ENCODE data around the gene RFFL. TPM values are rescaled to one million over a fixed set of nuclear protein-coding genes. Genes with fewer than 3 reads are reported as not detected.

Gene RFFL
- total RNA-seq, 2 experiments from 2014 or later, result 22.4 to 23.5 TPM

DNA sequence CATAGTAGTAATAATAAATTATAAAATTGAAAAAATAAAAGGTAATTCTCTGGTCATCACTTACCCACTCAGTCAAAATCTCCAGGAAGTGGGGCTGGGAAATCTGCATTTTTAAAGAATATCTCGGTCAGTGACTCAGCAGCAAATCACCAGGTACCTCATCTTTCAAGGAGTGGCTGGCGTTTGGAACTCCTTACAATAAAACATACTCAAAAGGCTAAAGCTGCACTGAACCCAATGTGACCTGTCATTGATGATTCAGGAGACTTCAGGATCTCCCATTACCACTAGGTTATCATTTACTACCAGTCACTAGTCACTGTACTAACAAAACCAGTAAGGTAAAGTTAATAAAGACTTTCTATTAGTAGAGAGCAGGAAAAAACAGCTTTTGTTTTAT, 21.5 kb upstream of the RFFL start:
- POLR2A ChIA-PET, result interaction anchor here (0.8 kb wide), 1 partner anchor 22 kb away, joined by 5 read pairs; no protein-coding TSS in a partner anchor
- CTCF ChIA-PET, result interaction anchor here (1.0 to 1.4 kb wide), 2 partner anchors 21 to 38 kb away, joined by 3 read pairs; partner anchors contain the start of gene RFFL

DNA sequence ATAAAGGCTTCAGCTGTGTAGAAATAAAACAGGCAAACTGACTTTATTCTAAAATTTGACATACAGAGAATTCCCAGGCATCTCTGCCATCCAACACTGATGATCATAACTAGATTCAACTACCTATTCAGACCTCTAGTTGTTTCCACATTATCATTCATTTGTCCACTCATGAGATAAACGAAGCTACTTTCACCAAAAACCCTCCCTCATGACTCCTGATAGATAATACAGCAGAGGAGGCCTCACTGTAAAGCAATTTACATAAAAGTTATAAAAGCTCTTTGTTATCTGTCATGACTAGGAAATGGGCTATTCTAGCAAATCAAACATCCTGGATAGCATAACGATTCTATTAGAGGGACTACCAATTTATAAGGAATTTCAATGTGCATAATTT, 19.6 kb upstream of the RFFL start:
- POLR2A ChIA-PET, result interaction anchor here (0.9 to 1.0 kb wide), 2 partner anchors 19 to 61 kb away, joined by 5 to 9 read pairs; partner anchors contain the start of gene RFFL
- CTCF ChIA-PET, result interaction anchor here (1.0 to 1.7 kb wide), 3 partner anchors 10 to 84 kb away, joined by 3 to 5 read pairs (median 4); partner anchors contain the start of gene RFFL

DNA sequence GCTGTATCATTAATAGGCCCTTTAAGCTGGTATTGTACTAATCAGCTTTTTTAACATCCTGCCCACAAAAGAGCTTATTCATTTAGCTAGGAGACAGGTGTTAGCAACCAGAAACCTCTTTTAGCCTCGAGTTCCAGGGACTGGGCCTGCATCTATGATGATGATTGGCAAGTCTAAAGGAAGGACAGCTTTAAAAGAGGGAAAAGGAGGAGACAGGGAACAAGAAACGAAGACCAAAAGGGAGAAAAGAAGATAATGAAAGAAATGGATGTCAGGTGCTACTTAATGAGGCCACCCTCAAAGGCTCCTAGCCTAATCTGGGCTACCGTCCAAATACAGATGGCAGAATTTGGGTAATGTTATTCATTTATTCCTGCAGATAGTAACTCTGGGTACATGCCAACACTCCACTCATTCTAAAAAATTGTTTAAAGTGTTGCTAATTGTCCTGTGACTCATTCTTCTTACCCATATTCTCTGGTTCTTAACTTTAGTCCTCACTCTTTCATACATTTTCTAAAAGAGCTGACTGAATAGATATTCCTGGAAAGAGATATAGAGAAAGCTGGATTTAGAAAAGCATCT, 18.7 kb upstream of the RFFL start:
- ChIA-PET CTCF (interaction anchor here (0.6 to 1.7 kb wide), 4 partner anchors 9 to 83 kb away, joined by 3 to 5 read pairs (median 4); partner anchors contain the start of gene RFFL), POLR2A (interaction anchor here (0.9 to 1.0 kb wide), 2 partner anchors 18 to 60 kb away, joined by 5 to 9 read pairs; partner anchors contain the start of gene RFFL)

DNA sequence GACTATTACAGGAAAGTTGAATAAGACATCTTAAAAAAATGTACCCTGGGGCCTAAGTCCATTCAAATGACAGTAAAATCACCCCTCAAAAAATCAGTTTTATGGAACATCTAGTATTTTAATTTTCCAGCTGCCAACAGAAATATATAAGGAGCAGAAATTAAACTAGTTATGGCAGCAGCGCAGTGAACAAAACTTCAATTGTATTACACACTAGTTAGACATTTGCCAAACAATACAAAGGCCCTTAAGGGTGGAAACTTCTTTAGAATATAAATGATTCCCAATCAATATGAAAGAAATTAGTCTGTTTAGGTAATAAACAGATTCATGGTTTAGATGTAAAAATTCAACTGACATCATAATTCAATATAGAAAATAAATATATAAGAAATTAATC, 18.1 kb upstream of the RFFL start:
- CTCF ChIA-PET, result interaction anchor here (0.6 to 1.7 kb wide), 2 partner anchors 8 to 18 kb away, joined by 3 to 5 read pairs; partner anchors contain the start of gene RFFL
- POLR2A ChIA-PET, result no interaction called here

DNA sequence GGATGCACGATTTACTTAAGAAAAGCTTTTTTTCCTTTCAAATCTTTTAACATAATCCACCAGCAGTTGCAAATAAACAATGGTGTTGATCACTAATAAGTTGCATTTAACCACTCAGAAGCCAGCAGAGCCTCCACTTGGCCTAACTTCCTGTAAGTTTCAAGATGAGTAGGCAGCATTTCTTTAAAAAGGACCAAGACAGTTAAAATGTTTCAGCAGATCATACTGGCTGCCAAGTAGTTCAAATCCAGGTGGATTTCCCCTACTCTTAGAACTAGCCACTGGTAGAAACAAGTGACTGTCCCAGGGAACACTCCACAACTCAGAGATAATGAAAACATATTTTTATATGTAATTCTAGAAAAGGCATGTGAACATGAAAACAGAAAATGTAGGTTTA, 17.0 kb upstream of the RFFL start:
- POLR2A ChIA-PET, result interaction anchor here (0.8 to 1.3 kb wide), 2 partner anchors 11 to 34 kb away, joined by 3 to 5 read pairs; no protein-coding TSS in a partner anchor
- CTCF ChIA-PET, result no interaction called here

DNA sequence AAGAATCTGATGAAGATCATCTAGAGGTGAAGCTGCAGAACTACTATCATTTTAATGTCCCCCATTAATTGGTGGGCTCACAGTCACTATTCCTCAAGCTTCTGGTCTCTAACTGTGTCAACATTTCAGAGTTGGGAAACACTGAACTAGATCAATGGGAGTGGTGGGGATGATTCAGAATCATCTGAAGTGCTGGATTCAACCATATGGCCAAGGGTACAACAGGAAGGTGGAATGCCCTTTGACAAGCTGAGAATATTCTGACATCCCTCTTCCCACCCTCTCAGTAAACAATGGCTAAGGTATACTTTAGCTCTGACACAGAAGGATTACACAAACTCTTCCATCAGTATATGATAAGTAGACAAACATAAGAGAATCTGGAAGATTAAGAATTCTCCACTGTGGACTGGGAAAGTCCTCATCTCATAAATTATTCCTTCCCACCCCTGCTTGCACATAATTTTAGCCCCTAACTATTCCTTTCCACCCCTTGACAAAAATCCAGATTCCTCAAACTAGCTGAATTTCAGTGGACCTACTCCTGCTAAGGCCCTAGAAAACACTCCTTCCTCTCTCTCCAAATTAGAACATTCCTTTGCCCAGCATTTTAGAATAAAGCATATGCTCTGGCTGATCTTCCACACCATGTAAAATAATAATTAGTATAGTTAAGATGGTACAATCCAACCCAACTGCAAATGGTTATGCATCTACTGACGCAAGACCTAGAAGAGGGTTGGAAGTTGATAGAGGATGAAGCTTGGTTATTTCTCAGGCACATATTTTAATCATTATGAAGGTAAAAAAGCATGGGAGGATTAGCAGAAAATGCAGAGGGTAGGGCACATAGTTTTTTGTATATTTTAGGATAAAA, 16.3 kb upstream of the RFFL start:
- ChIA-PET POLR2A (interaction anchor here (0.8 to 1.3 kb wide), 2 partner anchors 10 to 33 kb away, joined by 3 to 5 read pairs; no protein-coding TSS in a partner anchor), CTCF (interaction anchor here (0.9 kb wide), 1 partner anchor 10 kb away, joined by 4 read pairs; no protein-coding TSS in a partner anchor)

DNA sequence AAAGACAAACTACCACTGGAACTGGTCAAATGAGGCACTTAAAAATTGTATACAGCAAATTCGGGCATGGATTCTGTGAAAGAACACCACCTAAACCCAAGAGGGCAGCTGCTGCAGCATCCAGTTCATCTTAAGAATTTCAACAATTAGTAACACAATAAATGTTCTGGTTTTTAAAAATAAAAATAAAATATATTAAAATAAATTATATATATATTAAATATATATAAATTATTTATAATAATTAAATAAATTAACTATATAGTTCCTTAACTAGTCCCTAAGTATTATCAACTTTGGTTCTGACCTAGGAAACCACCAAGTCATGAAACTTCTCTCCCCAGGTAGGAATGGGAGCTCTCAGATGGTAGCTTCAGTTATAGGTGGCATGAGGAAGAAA, 13.4 kb upstream of the RFFL start:
- ChIA-PET POLR2A (interaction anchor here (1.1 kb wide), 1 partner anchor 14 kb away, joined by 3 read pairs; the partner anchor contains the start of gene RFFL), CTCF (no interaction called here)

DNA sequence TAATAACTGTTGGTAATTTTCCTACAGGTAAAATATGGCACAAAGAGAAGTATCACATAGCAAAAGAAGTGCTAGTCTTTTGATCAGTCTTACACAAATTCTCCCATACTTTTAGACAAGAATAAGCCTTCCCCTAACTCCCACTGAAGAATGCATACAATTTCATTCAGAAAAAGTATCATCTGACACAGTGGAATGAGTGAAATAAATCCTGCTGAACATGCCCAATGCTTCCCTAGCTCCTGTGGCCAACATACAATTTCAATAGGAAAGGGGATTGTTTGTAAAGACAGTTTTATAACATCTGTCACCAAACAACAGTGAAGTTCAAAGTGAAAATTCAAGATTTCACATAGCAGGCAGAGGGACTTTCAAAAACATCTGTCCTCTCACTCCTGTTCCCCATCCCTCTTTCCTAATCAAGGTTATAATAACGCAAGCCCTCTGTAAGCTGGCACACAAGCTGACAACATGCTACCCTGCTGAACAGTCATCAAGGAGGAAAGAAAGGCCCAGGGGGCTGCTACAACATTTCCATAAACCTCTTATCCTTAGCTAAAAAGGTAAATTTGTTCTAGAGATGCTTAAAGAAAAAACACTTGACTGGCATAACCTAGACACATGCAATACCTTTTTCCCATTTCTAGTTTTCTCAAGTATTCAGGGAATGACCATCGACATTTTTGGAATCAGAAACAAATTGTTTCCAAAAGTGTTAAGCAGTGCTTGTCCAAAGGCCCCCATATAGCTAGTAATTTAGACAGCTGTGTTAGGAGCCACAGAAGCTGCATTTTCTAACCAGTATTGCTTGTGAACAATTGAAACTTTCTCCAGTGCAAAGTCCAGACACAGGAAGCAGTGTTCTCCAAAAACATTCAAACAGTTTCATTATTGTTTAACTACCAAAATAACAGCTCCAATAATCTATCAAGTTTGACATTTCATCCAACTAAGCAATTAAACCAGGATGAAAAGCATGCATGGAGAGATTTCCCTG, 11.5 kb upstream of the RFFL start:
- POLR2A ChIA-PET, result interaction anchor here (1.1 kb wide), 2 partner anchors 12 to 32 kb away, joined by 6 to 12 read pairs; partner anchors contain the start of gene RFFL
- CTCF ChIA-PET, result interaction anchor here (1.1 to 2.7 kb wide), 3 partner anchors 11 to 28 kb away, joined by 3 to 10 read pairs (median 7); partner anchors contain the start of gene RFFL

DNA sequence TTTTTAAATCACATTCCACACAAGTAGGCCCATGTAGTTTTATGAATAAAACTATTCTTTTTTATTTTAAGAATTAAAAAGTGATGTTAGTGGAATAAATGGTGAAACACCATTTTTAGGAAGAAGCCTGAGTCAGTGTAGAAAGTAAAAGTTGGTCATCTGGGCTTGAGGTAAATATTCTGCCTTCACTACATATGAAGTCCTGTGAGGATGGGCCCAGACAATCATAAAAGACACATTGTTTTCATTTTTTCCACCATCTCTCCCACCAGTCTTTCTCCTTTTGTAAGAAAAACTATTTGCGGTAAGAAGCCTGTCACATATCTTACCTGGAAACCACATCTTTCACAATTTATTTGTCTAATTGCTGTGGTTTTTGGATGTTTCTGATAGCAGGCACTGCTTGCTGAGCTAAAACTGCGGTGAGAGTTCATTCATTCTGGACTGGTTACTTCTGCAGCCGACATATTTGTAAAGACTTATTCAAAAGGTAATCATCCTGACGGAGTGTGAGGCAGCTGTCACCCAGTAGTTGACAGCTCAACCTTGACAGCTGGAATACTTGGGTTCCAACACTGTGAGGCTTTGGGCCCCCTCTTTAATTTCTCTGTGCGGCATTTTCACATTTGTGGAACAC, 10.6 kb upstream of the RFFL start:
- CTCF ChIA-PET, result interaction anchor here (1.1 to 2.7 kb wide), 5 partner anchors 8 to 27 kb away, joined by 3 to 10 read pairs (median 5); partner anchors contain the start of gene RFFL
- POLR2A ChIA-PET, result interaction anchor here (1.1 kb wide), 2 partner anchors 11 to 32 kb away, joined by 6 to 12 read pairs; partner anchors contain the start of gene RFFL

DNA sequence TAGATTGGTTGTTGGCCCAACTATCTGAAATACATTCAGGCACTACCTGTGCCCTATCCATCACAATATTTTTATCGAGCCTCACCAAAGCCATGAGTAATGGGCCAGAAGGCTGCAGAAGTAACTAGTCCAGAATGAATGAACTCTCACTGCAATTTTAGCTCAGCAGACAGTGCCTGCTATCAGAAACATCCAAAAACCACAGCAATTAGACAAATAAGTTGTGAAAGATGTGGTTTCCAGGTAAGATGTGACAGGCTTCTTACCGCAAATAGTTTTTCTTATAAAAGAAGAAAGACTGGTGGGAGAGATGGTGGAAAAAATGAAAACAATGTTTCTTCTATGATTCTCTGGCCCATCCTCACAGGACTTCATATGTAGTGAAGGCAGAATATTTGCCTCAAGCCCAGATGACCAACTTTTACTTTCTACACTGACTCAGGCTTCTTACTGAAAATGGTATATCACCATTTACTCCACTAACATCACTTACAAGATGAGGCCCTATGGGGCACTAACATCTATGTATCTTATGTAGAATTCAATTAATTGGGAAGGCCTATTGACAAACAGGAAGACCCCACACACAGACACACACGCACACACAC, 9.8 kb upstream of the RFFL start:
- CTCF ChIA-PET, result interaction anchor here (1.1 to 1.9 kb wide), 3 partner anchors 9 to 15 kb away, joined by 3 to 5 read pairs (median 4); partner anchors contain the start of gene RFFL
- POLR2A ChIA-PET, result interaction anchor here (1.0 to 1.1 kb wide), 5 partner anchors 10 to 50 kb away, joined by 3 to 12 read pairs (median 5); partner anchors contain the start of gene RFFL

DNA sequence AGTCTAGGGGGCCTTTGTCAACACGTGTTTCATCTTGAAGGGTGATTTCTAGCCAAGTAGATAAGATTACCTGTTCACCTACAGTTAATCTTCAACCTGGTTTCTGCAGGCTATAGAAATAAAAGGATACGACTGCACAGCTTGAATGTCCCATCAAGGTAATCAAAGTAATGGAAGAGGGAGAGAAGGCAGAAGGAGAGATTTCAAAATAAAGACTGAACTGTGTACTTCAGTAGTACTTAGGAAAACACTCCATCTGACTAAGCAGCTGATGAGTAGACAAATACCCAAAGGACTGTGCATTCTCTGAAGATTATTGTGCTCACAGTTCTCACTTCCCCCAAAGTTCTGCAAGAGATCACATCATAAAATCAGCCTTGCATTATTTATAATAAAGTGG, 5.8 kb upstream of the RFFL start:
- POLR2A ChIA-PET, result interaction anchor here (0.6 to 1.1 kb wide), 2 partner anchors 11 to 509 kb away, joined by 3 read pairs; no protein-coding TSS in a partner anchor
- CTCF ChIA-PET, result interaction anchor here (1.2 kb wide), 1 partner anchor 8 kb away, joined by 3 read pairs; no protein-coding TSS in a partner anchor

DNA sequence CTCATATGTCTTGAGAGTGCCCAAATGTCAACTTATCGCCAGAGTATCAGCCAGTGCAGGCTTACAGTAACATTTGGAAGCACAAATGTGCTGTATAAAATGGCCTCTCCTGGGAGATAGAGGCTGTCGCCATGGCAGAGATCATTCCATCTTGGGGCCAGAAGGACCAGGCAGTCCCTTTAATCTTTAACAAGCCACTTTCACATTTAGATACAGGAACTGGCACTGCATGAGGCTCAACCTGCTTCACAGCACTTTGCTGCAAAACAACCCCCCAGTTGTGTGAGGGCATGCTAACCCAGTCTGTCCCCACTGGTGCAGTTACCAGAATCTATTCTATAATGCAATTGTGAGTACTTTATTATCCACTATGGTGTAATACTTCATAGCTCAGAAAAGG, 4.7 kb upstream of the RFFL start:
- ChIA-PET CTCF (interaction anchor here (1.0 to 1.2 kb wide), 2 partner anchors 9 to 87 kb away, joined by 3 read pairs; partner anchors contain the start of gene LIG3), POLR2A (no interaction called here)

DNA sequence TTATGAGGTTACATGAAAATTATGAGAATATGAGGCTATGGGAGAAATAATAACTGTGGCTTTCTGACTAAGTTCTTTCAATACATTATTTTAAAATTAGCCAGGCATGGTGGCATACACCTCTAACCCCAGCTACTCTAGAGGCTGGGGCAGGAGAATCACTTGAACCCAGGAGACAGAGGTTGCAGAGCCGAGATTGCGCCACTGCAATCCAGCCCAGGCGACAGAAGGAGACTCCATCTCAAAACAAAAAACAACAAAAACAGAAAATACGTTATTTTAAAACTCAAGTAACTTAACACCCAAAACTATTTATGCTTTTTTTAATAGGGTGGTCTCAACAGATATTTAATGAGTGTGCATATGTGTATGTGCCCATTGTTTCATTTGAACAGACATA, 2.4 kb upstream of the RFFL start:
- POLR2A ChIA-PET, result interaction anchor here (0.7 kb wide), 1 partner anchor 45 kb away, joined by 7 read pairs; no protein-coding TSS in a partner anchor
- CTCF ChIA-PET, result interaction anchor here (0.7 to 1.0 kb wide), 2 partner anchors 15 to 24 kb away, joined by 3 read pairs; no protein-coding TSS in a partner anchor

DNA sequence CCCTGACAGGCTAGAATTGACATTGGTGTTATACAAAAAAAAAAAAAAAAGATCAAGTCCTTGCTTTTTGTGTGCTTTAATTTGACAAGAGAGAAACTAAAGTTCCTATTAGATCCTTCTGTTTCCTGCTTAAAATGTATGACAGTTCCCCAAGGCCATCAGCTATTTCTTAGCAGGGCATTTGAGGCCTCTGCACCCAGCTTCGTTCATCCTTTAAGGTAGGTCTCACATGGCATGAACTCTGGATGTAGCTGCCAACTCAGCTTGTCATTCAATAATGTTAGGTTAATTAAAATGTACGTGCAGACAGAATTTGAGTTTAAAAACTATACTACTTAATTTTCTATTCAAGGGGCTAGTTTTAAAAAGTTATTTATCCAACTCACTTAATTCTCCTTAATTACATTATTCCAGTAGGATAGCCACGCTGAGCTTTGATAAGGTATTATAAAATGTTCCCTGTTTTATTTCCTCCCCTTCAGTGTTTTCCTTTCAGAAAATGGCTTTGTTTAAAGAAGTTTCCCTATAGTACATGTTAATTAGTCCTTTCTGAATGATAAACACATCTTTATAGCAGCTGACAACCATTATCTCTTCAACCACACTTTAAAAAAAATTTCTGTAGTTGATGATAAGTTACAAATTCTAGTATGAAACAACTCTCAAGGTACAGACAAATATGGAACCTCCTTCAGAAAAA, 1.2 kb upstream of the RFFL start:
- POLR2A ChIA-PET, result interaction anchor here (0.6 to 2.0 kb wide), 6 partner anchors 18 to 82 kb away, joined by 3 to 9 read pairs (median 6); no protein-coding TSS in a partner anchor
- CTCF ChIA-PET, result interaction anchor here (0.6 to 1.7 kb wide), 8 partner anchors 10 to 395 kb away, joined by 3 to 7 read pairs (median 4); no protein-coding TSS in a partner anchor

DNA sequence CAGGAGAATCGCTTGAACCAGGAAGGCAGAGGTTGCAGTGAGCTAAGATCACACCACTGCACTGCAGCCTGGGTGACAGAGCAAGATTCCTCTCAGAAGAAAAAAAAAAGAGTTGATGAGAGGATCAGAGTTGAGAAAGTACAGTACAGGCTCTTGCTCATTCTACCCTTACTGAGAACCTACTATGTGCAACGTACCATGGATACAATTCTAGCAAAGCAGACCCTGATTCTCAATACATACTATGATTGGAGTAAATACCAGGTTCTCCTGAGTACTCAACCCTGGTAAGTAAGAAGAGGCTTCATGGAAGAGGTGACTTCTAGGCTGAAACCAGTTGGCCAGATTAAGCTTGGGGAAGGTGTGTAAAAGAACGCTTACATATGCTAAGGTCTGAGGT, 1.2 kb downstream of the RFFL start:
- POLR2A ChIA-PET, result interaction anchor here (1.4 kb wide), 1 partner anchor 28 kb away, joined by 4 read pairs; no protein-coding TSS in a partner anchor

DNA sequence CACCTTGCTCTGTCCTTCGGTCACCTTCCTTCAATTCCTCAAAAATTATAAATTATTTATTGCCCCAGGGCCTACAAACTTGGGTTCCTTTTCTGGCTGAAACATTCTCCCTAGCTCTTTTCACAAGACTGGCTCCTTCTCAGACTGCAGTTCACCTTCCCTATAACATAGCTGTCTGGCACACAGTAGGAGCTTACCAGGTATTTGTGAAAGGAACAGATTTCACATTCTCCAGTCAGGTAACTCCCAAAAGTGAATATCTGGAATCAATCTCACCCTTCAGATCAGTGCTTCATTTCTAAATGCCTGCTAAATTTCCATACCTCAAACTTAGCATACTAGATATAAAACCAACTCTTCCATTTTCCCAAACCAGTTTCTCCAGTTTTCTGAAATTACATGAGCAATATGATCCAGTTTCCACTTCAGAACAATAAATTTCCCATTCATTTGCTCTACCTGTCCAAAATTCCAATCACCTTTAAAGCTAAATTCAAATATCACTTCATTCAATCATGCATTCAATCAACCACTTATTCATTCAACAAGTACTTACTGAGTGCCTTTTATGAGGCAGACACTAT, 6.1 kb downstream of the RFFL start:
- ChIA-PET CTCF (interaction anchor here (1.1 to 2.5 kb wide), 2 partner anchors 32 to 62 kb away, joined by 3 to 8 read pairs; no protein-coding TSS in a partner anchor), POLR2A (no interaction called here)

More for the DNA sequence above, 1.2 kb downstream of the RFFL start:
- CTCF ChIA-PET, result no interaction called here

Data from activated CD8-positive, alpha-beta memory T cell treated with anti-CD3 and anti-CD28 coated beads for 36 hours (primary cell).